D721Med (cell line): ENCODE measurements around the gene DCAF8L1.
"Not testable (repeated sequence)": the region's sequence is repeated elsewhere in the genome, so short reads cannot be mapped to it uniquely, and the experiment has no call there.

ENCODE experiments used
- DNase-seq: peaks from one replicate; pipeline ENCODE4 v3.0.0; 2011; ENCODE audit warnings: low spot score; ENCODE audit not compliant: insufficient read length
- FAIRE-seq: peaks from 2 replicates; lab custom pipeline; 2011; peaks lifted over from hg19 to GRCh38; lab: Jason Lieb, UNC
- TF ChIP-seq, protein P1 (sequence below): IDR thresholded peaks from 2 replicates; pipeline ENCODE4 v1.5.1; 2012; ENCODE audit warnings: mild to moderate bottlenecking, control low read depth; ENCODE audit not compliant: insufficient read depth; ENCODE audit errors: missing control alignments

Gene DCAF8L1

DNA sequence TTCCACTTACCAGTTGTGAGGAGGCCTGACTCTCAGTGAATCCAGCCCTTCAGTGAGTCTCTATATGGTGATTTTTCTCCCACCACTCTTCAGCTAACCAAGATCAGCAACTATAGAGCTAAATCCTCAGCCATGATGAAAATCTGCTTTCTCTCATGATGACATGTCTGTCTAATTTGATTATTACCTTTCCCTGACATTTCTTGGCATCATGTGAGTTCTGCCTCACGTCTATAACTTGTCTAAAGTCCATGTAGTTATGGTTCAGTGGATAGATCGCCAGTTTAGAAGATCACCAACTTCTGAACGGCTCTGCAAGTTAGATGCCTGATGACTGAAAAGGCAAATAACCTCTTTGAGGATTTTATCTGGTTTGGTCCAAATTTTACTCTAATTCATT, 14.9 kb upstream of the DCAF8L1 start:
- DNase-seq, result no peak
- FAIRE-seq, result no peak

DNA sequence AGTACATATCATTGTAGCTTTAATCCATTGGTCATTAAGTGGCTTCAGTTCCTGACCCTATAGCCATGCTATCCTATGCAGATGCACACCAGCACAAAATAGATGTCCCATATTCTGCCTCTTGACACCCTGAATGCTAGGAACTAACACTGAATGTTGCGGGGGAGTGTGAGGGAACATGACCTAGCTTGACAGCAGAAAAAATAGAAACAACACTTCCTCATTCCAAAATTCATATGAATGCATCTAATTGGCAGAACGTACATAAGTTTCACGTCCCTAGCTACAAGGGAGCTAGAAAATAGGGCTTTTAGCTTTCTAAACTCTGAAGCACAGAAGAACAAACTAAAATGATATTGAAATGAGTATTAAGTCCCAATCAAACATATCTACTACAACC, 14.4 kb upstream of the DCAF8L1 start:
- FAIRE-seq (no peak), DNase-seq (no peak)
- TF ChIP-seq, protein P1, sequence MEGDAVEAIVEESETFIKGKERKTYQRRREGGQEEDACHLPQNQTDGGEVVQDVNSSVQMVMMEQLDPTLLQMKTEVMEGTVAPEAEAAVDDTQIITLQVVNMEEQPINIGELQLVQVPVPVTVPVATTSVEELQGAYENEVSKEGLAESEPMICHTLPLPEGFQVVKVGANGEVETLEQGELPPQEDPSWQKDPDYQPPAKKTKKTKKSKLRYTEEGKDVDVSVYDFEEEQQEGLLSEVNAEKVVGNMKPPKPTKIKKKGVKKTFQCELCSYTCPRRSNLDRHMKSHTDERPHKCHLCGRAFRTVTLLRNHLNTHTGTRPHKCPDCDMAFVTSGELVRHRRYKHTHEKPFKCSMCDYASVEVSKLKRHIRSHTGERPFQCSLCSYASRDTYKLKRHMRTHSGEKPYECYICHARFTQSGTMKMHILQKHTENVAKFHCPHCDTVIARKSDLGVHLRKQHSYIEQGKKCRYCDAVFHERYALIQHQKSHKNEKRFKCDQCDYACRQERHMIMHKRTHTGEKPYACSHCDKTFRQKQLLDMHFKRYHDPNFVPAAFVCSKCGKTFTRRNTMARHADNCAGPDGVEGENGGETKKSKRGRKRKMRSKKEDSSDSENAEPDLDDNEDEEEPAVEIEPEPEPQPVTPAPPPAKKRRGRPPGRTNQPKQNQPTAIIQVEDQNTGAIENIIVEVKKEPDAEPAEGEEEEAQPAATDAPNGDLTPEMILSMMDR, result no peak

More for the DNA sequence above, 14.9 kb upstream of the DCAF8L1 start:
- TF ChIP-seq, protein P1, result no peak

DNA sequence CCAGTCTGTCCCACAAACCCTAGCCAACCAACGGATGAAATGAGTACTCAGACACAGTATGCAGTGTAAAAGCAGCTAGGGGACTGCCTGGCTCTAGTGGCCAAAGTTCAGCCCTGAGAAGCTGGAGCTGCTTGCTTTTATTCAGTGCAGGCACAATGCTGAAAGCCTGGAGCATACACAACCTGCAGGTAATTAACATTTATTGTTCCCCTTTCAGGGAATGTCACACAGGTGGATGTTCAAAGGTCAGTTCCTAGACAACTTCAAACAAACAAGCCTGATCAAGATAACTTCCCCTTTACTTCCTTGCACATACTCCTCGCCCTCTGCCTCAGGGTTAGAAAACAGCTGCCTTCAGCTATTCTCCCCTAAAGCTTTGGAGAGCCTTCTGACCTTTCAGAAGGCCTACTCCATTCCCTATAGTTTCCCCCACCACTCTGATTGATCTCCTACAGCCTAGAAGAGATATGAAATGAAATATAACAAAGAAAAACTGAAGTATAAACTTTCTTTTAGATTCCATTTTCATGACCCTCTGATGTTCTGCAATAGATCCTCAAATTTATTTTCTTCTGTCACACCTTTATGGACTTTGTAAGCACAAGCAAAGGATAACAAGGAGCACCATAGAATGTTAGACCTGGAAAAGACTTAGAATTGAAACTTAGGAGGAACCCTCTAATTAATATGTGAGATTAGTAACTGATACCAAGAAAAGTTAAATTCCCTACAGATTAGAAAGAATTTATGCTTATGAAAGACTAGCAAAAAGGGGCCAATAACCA, 6.8 kb upstream of the DCAF8L1 start:
- no peak for FAIRE-seq
- TF ChIP-seq, protein P1, result no peak

DNA sequence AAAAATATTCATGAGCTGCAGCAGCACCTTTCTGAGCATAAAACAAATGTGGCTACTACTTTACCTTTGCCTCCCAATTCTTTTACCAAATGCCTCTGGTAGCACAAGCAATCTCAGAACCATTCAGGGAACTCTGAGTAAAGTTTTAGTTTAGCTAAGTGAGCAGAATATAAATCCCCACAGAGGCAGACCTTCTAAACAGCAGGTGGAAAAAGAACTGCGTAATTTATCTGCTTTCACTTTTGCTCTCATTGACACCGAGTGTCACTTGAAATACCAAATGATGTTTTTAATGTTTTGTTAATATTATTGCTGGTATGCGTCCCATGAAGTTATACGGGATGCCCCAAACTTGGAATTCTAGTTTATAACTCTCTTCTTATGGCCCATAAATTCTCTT, 4.3 kb downstream of the DCAF8L1 start:
- DNase-seq, FAIRE-seq: not testable (repeated sequence)

More for the DNA sequence above, 6.8 kb upstream of the DCAF8L1 start:
- DNase-seq, result no peak

DNA sequence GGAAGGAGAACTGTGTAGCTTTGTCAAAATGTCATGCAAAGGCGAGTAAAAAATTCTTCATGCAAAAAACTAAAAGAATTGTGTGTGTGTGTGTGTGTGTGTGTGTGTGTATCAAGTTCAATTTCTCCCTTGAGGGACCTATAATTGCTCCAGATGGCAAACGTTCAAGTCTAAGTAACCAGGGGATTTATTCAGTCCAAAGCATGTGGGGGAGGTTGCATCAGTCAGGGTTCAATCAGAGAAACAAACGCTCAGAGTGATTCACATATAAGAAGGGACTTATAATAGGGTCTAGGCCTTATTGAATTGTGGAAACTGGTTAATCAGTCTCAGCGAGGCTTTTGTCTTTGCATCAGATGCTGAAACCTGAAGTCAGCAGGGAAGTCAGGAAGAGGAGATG, 5.0 kb downstream of the DCAF8L1 start:
- FAIRE-seq, result no peak
- no peak for DNase-seq

DNA sequence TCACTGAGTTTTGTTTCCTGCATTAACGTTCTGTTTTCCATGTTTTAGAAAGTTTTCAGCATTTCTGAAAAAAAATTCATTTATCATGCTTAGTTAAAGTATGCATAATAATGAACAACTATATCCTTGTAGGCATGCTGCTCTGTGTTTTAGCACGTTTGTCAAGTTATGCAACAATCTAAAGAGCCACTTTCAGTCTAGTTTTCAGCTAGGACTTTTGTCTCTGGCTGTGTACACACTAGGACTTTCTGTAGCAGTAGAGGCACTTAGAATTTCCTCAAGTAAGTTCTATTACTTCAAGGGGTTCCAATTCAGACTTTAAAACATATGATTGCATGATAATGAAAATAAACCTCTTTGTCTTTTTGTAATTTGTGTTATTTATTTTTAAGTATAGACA, 12.4 kb downstream of the DCAF8L1 start:
- FAIRE-seq (no peak), DNase-seq (no peak)
- TF ChIP-seq, protein P1, result no peak

More for the DNA sequence above, 5.0 kb downstream of the DCAF8L1 start:
- TF ChIP-seq, protein P1, result no peak

DNA sequence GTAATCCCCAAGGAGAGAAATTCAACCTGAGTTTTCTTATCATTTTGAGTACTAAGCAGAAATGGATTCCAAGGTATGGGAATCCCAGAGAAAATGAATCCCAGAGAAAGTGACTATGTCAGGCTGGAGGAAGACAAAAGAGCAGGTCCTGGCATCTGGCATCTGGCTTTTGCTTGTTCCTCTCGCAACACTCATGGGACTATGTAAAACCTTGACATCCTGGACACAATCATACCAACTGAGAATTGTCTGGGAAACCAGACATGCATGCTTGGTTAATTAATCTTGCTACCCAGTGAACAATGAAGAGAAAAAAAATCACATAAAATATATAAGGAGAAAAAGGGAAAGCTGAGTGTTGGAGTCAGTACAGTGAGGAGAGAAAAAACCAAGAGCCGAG, 12.9 kb downstream of the DCAF8L1 start:
- DNase-seq, result no peak

More for the DNA sequence above, 12.9 kb downstream of the DCAF8L1 start:
- TF ChIP-seq, protein P1, result no peak
- no peak for FAIRE-seq
